GM19099 (cell line): ENCODE measurements around the gene NLGN2.

ENCODE experiments used
- POLR2A ChIP-seq: IDR thresholded peaks from 3 replicates; pipeline ENCODE4 v1.6.1; 2011; ENCODE audit warnings: low read depth; ENCODE audit not compliant: insufficient read length; ENCODE audit errors: extremely low read depth

NLGN2 gene

DNA sequence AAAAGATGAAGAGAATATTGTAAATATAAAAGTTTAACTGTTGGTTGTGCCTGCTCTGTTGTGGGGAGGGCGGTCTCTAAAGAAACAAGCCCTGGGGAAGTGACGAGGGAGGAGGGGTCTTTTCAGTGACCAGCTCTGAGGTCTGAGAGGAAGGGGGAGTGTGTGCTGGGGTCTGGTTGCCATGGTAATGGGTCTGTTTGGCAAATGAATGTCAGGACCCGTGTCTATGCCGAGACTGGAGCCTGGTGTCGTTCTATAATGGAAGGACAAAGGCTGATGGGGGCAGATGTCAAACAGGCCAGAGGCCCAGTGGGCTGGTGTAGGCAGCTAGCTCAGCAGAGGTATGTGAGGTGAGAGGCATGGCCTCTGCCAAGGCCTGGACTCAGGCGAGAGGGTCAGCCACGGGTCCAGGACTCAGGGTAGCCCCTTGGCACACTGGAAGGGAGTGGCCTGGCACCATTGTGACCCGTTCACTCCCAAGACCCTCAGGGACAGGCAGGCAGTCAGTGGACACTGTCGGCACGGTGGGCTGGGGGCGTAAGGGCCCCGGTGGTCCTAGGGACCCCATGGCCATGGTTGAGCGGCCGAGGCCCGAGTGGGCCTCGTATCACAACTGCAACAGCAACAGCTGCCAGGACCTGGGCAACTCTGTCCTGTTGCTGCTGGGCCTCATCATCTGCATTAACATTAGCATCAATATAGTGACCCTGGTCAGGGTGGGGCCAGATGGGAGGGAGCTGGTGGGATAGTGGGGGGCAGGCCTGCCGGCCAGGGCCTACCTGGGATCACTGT lies 12.4 kb downstream of the NLGN2 start, which contains the start of gene SPEM1:
Gene SPEM1 (plus strand): TSS at position 506 of the 792 bp plus-strand sequence. CDS start 61 bp downstream, at position 567.
- no peak for TF ChIP-seq POLR2A

DNA sequence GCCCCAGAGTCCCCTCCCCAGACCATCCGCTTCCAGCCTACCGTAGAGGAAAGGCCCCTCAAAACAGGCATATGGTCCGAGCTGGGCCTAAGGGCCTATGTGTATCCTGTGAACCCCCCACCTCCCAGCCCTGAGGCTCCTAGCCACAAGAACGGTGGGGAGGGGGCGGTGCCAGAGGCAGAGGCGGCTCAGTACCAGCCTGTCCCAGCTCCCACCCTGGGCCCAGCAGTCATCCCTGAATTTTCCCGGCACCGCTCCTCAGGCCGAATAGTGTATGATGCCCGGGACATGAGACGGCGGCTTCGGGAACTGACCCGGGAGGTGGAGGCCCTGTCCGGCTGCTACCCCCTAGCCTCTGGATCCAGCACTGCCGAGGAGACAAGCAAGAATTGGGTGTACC lies 13.5 kb downstream of the NLGN2 start:
- TF ChIP-seq POLR2A, result no peak

DNA sequence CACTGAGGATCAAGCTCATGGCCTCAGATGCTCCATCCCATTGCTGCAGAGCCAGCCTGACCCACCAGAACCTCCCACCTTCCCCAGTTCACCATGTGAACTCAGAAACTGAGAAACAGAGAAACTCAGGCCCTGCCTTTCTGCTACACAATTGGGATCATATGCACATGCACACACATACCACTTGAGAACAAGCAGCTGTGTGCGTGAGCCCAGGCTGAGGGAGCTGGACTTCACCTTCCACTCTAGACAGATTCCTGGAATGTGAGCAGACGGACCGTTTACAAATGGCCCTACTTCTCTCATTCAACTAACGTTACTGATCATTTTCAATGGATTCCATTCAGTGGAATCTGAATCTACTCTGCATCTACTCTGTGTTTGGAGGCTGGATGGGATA lies 16.0 kb downstream of the NLGN2 start:
- no peak for TF ChIP-seq POLR2A

DNA sequence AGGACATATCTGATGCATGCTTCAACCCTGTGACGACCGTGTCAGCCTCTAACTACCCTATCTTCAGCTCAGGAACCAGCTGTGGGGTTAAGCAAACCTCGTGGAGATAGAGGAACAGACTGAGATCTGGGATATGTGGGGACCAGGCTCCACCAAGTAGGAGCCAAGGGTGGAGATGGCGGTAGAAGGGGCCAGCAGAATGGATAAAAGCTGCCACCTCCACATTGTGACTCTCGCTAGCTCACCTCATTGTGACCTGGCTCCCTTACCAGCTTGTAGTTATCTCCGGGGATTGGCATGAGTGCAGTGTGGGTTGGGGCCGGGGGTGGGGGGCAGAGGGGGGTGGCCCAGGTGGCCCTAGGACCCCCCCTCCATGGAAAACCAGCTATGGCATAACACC lies 17.7 kb downstream of the NLGN2 start, which contains the start of gene SPEM2:
Gene SPEM2 (plus strand): TSS at position 301 of the 400 bp plus-strand sequence. CDS start 73 bp downstream, at position 374.
- no peak for TF ChIP-seq POLR2A

DNA sequence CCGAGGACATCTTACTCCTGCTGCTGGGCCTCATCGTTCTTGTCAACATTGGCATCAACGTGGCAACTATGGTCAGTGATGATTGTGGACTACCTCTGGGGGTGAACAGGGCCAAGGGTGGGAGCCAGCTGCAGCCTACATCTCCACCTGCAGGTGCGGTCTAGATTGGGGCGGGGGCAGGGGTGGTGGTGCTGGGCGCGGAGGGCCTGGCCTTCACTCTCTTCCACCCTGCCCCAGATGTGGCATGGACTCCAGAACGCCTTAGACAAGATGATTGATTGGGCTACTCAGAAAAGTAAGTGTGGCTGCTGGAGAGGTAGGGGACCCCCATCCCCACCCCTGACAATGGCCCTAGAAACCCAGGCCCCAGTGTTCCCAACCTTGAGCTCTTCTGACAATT lies 18.1 kb downstream of the NLGN2 start:
- TF ChIP-seq POLR2A, result no peak

DNA sequence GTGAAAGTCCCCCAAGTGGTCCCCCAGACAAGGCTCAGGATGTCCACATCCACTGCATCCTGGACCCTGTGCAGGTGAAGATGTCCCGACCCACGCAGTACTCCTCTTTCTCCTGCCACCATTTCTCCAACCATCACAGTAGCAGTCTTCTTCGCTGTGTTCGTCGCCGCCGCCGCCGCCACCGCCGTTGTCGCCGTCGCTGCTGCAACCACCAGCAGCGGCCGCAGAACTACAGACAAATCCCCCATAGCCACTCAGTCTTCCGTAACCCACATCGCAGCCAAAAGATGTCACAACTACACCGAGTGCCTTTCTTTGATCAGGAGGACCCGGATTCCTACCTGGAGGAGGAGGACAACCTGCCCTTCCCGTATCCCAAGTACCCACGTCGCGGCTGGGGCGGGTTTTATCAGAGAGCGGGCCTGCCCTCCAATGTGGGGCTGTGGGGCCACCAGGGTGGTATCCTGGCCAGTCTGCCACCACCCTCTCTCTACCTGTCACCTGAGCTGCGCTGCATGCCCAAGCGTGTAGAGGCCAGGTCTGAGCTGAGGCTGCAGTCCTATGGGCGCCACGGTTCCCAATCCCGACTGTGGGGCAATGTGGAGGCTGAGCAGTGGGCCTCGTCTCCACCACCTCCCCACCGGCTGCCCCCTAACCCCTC lies 18.7 kb downstream of the NLGN2 start:
- TF ChIP-seq POLR2A, result no peak

DNA sequence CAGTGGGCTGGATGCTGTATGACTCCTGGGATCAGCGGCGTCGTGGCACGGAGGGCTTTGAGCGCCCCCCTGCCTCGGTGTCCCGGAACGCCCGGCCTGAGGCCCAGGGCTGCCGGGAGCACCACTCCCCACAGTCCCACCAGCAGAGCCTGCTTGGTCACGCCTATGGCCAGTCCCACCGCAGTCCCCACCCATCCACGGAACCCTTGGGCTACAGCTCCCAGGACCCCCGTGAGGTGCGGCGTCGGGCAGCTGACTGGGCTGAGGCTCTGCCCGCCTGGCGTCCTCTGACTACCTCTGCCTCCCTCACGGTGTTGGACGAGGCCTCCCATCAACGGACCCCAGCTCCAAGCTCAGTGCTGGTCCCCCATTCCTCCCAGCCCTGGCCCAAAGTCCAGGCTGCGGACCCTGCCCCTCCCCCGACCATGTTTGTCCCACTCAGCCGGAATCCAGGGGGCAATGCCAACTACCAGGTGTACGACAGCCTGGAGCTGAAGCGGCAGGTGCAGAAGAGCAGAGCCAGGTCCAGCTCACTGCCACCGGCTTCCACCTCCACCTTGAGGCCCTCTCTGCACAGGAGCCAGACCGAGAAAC lies 19.3 kb downstream of the NLGN2 start:
- no peak for TF ChIP-seq POLR2A

DNA sequence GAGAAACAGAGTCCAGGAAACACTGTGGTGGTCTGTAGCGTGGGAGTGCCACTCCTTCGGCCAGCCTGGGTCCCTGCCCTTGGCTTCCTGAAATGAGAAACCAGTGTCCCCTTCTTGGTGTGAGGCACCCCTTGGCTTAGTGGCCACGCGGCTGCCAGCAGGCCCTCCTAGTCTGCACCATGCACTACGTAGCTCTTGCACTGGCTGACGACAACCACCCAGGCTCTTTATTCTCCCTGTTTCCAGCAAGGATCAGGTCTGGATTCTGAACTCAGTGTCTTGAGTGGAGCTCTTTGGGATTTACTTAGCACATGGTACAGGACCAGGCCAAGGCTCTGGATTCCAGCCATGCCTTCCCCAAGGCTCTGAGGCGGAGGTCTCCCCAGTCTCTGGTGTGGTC lies 19.9 kb downstream of the NLGN2 start:
- TF ChIP-seq POLR2A, result no peak

DNA sequence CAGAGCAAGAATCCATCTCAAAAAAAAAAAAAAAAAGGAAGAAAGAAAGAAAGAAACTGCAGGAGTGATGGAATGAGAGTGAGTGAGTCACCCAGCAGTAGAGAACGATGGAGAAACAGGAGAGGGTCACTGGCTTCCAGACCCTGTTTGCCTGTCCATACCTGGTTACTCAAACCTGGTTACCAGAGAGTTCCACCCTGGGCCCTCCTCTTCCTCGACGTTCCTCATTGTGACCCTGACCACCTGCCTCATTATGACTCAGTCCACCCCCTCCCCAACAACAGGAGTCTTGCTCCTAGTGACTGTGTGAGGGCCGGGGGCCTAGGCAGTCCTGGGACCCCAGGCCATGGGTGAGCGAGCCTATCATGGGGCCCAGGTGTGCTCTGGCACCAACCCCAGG lies 20.9 kb downstream of the NLGN2 start, which contains the start of gene SPEM3:
Gene SPEM3 (plus strand): TSS at position 301 of the 400 bp plus-strand sequence. CDS start 46 bp downstream, at position 347.
- no peak for TF ChIP-seq POLR2A

DNA sequence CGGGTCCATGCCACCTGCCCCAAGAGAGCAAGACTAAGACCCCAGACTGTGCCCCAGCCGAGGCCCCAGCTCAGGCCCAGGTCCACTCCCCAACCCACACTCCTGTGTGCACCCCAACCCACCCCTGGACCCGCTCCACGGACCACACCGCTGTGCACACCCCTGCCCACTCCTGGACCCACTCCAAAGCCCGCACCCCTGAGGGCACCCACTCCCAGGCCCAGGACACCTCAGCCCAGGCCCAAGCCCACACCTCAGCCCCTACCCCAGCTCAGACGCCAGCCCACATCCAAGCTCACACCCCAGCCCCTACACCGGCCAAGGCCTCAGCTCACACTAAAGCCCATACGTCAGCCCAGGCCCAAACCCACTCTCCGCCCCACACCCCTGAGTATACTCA lies 22.1 kb downstream of the NLGN2 start:
- no peak for TF ChIP-seq POLR2A

DNA sequence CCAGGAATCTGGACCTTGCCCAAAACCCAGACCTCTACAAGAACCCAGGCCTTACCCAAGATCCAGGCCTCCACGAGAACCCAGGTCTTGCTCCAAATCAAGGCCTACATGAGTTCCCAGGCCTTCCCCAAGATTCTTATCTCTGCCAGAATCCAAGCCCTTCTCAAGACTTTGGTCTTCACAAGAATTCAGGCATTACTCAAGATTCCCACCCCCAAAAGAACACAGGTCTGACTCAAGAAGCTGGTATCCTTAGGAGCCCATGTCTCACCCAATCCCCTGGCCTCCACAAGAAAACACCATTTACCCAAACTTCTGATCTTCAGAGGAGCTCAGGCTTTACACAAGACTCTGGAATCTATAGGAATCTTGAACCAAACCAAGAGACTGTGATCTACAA lies 23.6 kb downstream of the NLGN2 start:
- no peak for TF ChIP-seq POLR2A

DNA sequence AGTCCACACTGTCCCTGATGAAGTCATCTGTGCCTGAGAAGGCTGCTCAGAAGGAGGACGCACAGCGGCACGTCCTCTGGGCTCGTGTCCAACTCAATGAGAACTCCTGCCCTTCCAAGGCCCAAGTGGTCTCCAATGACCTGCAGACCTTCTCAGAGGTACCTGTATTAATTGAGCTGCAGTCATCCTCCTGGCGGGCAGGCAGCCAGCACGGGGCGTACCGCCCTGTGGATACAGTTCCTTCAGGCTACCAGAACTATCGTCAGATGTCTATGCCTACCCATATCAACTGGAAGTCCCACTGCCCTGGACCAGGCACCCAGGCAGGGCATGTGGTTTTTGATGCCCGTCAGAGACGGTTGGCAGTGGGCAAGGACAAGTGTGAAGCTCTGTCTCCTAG lies 24.7 kb downstream of the NLGN2 start:
- TF ChIP-seq POLR2A, result no peak

DNA sequence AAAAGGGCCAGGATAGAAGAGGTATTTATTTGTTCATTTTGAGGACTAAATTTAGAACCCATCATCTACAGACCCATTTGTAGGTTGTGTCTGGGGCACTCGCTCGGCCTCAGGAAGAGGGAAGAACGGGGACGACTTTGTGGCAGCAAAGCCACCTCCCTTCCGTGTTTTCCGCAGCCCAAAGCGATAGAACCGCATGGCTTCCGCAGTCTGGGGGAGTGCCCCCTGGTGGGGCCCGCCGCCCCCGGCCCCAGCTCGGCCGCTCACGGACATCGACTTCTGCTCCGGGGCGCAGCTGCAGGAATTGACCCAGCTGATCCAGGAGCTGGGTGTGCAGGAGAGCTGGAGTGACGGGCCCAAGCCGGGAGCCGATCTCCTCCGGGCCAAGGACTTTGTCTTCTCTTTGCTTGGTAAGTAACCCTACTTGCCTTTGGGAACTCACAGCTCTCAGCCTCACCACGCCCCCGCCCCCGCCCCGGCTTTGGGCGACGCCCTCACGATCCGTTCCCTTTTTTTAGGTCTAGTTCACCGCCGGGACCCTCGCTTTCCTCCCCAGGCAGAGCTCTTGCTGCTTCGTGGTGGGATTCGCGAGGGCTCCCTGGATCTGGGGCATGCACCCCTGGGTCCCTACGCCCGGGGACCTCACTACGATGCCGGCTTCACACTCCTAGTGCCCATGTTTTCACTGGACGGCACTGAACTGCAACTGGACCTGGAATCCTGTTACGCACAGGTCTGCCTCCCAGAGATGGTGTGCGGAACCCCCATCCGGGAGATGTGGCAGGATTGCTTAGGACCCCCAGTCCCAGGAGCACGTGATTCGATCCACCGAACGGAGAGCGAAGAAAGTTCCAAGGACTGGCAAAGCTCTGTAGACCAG lies 28.3 kb downstream of the NLGN2 start:
- TF ChIP-seq POLR2A, result no peak

DNA sequence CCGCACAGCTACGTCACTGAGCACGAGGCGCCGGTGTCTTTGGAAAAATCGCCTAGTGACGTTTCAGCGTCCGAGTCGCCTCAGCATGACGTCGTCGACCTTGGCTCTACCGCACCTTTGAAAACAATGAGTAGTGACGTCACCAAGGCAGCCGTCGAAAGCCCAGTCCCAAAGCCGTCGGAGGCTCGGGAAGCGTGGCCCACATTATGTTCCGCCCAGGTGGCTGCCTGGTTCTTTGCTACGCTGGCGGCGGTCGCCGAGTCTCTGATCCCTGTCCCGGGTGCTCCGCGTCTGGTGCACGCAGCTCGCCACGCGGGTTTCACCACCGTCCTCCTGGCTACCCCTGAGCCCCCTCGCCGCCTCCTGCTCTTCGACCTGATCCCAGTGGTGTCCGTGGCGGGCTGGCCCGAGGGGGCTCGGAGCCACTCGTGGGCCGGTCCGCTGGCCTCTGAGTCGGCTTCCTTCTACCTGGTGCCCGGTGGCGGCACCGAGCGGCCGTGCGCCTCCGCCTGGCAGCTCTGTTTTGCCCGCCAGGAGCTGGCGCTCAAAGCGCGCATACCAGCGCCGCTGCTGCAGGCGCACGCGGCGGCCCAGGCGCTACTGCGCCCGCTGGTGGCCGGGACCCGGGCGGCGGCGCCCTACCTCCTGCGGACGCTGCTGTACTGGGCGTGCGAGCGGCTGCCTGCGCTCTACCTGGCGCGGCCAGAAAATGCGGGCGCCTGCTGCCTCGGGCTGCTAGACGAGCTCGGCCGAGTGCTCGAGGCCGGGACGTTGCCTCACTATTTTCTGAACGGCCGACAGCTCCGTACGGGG lies 29.1 kb downstream of the NLGN2 start:
- no peak for TF ChIP-seq POLR2A
